HG03103 (cell line): ENCODE results near the gene NCK2.

ENCODE experiments used
- ATAC-seq: cut with Tn5 transposase; IDR thresholded peaks from one replicate; pipeline ENCODE4 v1.9.1; 2021; ENCODE audit warnings: low read depth; ENCODE audit not compliant: unreplicated experiment

The NCK2 gene

DNA sequence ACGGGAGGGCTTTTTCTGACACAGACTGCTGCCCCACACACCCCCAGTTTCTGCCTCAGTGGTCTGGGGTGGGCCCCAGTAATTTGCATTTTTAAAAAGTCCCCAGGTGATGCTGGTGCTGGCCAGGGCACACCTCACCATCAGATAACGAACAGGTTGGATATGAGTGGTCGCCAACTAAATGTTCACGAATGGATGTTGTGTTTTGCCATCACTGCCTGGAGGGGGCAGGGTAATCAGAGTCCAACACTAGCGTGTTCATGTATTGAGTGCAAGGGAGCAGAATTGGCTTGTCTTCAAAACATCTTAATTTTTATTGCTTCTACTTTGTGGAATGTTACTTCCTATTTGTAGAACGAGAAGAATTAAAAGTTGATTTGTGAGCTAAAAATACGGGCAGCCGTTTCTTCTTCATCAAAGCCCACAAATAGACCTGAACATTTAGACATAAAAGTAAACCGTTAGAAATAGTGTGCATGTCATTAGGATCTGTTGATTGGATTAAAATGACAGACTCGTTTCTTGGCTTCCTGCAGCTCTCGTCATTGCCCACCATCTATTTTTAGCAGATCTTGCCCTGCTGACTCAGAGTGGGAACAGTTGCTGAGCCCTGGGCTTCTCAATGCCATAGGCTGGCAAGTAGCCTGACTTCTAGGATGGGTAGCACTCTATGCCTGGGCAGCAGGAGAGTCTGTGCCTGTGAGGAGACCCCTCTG, 45.2 kb downstream of the NCK2 start:
- peak; percentile 50 for ATAC-seq

DNA sequence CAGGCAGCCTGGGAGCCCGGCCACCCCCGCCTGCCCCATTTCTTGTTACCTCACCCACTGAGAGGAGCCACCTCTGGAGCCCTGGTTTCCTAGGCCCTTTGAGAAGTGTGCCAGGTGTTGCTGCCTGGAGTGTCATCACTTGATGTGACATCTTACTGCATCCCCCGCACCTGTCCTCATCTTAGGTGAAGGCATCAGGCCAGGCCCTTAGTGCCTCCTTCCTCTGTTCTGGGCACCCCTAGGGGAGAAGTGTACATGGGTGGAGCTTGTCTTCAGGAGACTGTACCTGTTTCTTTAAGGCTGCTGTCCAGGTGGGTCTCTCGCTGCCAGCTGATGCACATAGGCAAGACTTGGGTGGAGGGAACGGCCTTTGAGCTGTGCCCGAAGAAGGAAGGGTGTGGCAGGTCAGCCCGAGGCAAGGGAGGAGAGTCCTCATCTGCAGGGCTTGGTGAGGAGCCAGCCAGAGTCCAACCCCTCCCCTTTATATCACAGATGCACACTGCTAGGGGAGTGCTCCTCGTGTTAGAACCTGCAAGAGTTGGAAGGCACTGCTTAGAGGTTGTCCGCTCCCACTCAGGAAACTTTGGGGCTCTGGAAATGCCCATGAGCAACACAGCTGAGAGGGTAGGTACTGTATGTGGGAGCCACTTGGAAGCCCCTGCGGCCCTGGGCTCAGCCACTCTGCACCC, 45.9 kb downstream of the NCK2 start:
- peak; percentile 4 for ATAC-seq

GRCh38 chr2:105791229-105791628, 46.5 kb downstream of the NCK2 start:
- no peak for ATAC-seq

GRCh38 chr2:105792561-105792960, 47.8 kb downstream of the NCK2 start:
- no peak for ATAC-seq

- no peak for ATAC-seq
Measured at GRCh38 chr2:105793196-105793975, 48.7 kb downstream of the NCK2 start.

DNA sequence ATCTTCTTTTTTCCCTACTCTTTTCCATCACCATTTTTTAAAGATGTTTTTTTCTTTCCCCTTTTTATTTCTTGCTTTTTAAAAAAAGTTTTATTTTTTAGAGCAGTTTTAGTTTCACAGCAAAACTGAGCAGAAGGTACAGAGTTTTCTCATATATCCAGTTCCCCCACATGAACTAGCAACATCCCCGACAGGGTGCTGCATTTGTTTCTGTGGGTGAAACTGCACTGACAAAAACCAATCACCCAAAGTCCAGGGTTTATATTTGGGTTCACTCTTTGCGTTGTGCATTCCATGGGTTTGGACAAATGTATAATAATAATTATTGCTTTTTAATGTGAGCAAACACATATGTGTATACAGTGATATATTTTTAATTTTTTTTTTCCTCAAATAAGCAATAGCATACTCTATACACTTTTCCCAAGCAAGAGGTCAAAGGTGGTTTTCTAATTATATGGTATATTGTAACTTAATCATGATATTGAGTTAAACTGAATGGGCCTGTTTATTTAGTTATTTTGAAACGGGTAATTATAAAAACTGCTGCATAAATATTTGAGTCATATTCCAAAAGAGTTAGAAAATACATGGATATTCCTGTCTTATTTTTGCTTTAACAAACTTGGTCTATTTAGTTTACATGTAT, 50.3 kb downstream of the NCK2 start:
- ATAC-seq = no peak

GRCh38 chr2:105795575-105795934, 50.8 kb downstream of the NCK2 start:
- ATAC-seq = no peak

GRCh38 chr2:105796131-105796638, 51.5 kb downstream of the NCK2 start:
- no peak for ATAC-seq

- ATAC-seq = no peak
Measured at GRCh38 chr2:105796791-105797190, 52.1 kb downstream of the NCK2 start.

GRCh38 chr2:105797298-105797819, 52.6 kb downstream of the NCK2 start:
- peak; percentile 44 for ATAC-seq

DNA sequence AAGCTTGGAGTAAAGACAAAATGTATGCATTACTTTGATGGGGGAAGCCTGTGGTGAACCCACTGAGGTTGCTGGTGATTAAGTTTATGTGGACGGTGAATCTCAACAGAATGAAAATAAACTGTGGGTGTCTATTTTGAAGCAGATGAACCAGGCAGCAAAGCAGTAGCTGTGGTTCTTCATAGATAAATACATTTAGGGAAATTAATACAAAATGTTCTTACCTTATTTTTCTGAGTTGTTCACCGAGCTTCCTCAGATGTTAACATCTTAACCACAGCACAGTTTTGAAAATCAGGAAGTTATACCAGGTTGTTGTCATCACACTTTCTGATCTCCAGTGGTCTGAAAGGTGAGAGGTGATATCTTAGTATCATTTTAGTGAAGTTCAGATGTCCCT, 53.9 kb downstream of the NCK2 start:
- peak; percentile 22 for ATAC-seq

DNA sequence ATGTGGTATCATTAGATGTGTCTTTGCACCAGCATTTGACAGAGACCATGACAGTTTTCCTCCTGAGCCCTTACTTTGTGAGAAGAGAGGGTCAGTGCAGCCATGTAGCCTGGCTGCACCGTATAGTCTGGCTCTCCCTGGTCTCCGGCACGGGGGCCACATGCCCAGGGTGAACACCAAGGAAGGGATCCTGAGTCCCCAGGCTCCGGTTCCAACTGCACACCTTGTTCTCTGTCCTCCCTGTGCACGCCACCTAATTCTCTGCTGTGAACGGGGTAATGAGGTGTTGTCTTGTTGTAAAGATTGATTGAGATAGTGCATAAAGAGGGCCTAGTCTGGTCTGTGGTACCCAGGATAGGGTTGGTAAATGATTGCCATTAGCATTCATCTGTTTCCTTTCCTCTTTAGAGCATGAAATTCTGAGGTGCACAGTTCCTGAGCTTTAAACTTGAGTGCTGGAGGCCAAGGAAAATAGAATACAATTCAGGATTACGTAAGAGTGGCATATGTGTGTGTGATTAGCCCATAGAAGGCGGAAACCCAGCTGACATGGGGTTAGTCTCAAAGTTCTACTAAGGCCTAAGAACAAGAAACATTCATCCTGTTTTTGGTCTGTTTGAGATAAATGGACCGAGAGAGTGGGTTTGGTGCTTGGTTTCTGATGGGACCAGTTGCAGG, 55.5 kb downstream of the NCK2 start:
- no peak for ATAC-seq

DNA sequence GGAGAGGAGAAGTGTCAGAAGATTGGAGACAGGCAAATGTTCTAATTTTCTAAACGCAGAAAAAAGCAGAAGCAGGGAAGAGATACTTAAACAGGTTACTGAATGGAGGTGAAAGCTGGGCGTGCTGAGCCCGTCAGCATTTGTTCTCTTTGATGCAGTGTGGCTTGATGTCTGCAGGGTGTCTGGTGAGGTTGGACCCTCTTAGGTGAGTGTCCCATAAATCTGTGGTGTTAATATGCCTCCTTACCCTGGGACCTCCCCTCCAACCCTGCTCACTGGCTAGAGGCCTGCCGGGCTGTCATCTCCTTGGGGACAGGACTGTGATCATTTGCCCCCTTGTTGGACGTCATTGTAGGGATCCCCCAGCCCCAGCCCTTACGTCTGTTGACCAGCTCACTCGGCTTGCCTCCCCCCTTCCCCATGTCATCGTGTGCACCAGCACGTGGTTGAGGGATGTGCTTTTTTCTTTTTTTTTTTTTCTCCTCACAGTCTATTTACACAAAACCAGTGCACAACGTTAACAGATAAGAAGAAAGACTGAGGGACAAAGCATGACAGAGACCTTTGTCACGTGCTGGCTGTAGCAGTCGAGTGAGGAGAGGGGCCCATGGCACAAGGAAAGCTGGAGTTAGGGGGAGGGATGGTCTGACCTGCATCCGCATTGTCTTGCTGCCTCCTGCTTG, 56.4 kb downstream of the NCK2 start:
- no peak for ATAC-seq

GRCh38 chr2:105801961-105802360, 57.2 kb downstream of the NCK2 start:
- no peak for ATAC-seq

DNA sequence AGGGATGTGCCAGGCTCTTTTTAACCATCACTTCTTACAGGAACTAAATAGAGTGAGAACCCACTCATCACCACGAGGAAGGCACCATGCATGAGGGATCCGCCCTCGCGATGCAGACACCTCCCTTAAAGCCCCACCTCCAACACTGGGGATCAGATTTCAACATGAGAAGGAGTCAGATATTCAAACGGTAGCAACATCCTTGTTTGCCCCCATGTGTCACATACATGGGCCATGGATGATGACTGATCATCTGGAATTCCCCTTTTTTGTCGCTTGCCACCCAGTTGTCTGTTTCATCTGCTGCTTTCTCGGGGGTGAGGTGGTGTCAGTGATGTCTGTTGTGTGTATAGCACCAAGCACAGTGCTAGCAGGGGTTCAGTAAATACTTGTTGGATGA, 57.9 kb downstream of the NCK2 start:
- peak; percentile 51 for ATAC-seq

DNA sequence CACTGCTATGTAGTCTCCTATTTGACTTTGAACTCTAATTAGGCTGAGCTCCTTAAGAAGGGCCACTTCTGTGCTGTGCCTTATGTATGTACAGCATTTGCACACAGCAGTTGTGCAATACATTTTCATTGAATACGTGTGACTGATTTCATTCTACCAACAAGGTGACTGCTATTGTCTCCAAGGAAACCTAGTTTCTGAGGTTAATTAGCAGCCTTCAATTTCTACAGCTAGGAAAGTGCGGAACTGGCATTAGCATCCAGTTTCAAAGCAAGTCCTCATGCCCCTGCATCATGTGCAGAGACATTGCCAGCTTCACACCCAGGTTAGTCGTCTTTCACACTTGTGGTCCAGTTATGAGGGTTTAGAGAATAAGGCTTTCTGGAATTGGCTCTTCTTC, 58.6 kb downstream of the NCK2 start:
- no peak for ATAC-seq

DNA sequence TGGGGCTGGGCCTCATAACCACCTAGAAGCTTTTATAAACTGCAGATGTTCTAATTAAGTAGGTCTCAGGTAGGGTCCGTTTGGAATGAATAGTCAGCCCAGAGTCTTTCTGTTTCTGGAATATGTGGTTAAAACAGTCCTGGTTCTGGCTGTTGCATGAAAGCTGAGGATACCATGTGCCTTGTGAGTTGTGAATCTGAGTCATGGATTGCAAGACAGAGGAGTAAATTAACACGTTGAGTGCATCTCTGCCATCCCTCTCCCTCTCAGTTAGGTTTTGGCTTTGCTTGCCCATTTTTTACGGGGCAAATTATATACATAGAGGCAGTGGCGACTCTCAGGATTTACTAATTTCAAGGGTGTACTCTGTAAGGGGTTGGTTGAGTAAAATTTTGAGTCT, 59.1 kb downstream of the NCK2 start:
- no peak for ATAC-seq

GRCh38 chr2:105804266-105804665, 59.6 kb downstream of the NCK2 start:
- no peak for ATAC-seq

DNA sequence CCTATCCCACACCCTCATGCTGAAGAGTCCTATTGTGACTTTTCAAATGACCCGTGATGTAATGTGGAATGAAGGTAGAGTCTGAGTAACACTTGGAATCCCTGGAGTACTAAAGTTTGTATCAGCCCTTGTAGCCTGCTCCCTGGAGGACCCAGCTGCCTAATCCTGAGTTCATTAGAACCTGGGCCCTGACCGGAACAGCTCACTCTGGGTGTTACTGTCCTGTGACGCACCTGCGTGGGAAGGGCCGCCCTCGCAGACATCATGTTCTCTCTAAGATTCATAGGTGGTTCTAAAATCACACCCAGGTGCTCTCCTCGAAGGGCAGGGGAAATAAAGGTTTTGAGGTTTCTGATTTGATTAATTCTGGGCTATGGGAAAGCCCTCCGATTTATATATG, 62.3 kb downstream of the NCK2 start:
- ATAC-seq = no peak
